Parathyroid adenoma (tissue), 2 donors: Measurements from ENCODE around the gene CLSTN2.

Source experiments
- H2AFZ ChIP-seq: fragments of 300-600 bp; sonication (generic); one replicate; pipeline ENCODE4 v1.7.0; 2017; ENCODE audit warnings: antibody characterized with exemption, mild to moderate bottlenecking
- H3K27ac ChIP-seq: fragments of 300-600 bp; sonication (generic); one replicate; pipeline ENCODE4 v1.7.0; 2017
- H3K27me3 ChIP-seq: fragments of 300-600 bp; sonication (generic); one replicate; pipeline ENCODE4 v1.7.0; 2017; ENCODE audit warnings: low read length; ENCODE audit not compliant: control insufficient read depth, insufficient read depth
- H3K36me3 ChIP-seq: fragments of 300-600 bp; sonication (generic); one replicate; pipeline ENCODE4 v1.7.0; 2017; ENCODE audit warnings: low read length; ENCODE audit not compliant: control insufficient read depth, insufficient read depth
- H3K4me1 ChIP-seq: fragments of 300-600 bp; sonication (generic); one replicate; pipeline ENCODE4 v1.7.0; 2017; ENCODE audit warnings: control low read depth
- H3K4me2 ChIP-seq: fragments of 300-600 bp; sonication (generic); one replicate; pipeline ENCODE4 v1.7.0; 2017; ENCODE audit warnings: low read length
- H3K4me3 ChIP-seq: fragments of 300-600 bp; sonication (generic); one replicate; pipeline ENCODE4 v1.7.0; 2017; ENCODE audit warnings: low read depth, low read length
- H3K79me2 ChIP-seq: fragments of 300-600 bp; sonication (generic); one replicate; pipeline ENCODE4 v1.7.0; 2017; ENCODE audit warnings: control low read depth
- H3K9ac ChIP-seq: fragments of 300-600 bp; sonication (generic); one replicate; pipeline ENCODE4 v1.7.0; 2017; ENCODE audit warnings: mild to moderate bottlenecking
- H3K9me3 ChIP-seq: fragments of 300-600 bp; sonication (generic); one replicate; pipeline ENCODE4 v1.7.0; 2017; ENCODE audit warnings: low read length; ENCODE audit not compliant: control insufficient read depth
- TF ChIP-seq, protein P1 (sequence below): fragments of 300-600 bp; sonication (generic); IDR thresholded peaks from one replicate; pipeline ENCODE4 v1.7.0; 2017; ENCODE audit warnings: antibody characterized with exemption, mild to moderate bottlenecking
- donor health status: primary hyperparathyroidism.

CLSTN2 gene

DNA sequence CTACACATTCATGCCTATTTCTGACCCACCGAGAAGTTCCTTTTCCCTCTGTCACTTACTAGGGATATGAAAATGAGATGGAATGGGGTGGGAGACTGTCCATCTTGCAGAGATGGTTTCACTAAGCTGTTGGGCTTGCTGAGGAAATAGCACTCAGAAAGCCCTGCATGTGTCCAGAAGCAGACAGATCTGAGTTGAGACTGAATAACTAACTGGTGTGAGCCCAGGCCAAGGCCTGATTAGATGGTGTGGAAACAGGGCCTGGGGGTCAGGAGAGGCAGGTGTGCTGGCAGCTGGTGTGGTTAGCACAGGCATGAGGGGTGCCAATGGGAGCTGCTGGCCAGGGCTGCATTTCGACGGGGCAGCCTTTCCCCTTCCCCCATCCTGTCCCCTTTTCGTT, 72.1 kb downstream of the CLSTN2 start:
- Histone ChIP-seq H3K27ac (no peak overlapping the region), H3K79me2 (no peaks in the 10 kb centered on the region), H2AFZ (no peak overlapping the region), H3K36me3 (no peaks in the 10 kb centered on the region), H3K9me3 (no peaks in the 10 kb centered on the region), H3K4me2 (no peak overlapping the region), H3K27me3 (no peaks in the 10 kb centered on the region), H3K4me1 (no peaks in the 10 kb centered on the region), H3K4me3 (no peak overlapping the region), H3K9ac (no peak overlapping the region)
- TF ChIP-seq, protein P1, sequence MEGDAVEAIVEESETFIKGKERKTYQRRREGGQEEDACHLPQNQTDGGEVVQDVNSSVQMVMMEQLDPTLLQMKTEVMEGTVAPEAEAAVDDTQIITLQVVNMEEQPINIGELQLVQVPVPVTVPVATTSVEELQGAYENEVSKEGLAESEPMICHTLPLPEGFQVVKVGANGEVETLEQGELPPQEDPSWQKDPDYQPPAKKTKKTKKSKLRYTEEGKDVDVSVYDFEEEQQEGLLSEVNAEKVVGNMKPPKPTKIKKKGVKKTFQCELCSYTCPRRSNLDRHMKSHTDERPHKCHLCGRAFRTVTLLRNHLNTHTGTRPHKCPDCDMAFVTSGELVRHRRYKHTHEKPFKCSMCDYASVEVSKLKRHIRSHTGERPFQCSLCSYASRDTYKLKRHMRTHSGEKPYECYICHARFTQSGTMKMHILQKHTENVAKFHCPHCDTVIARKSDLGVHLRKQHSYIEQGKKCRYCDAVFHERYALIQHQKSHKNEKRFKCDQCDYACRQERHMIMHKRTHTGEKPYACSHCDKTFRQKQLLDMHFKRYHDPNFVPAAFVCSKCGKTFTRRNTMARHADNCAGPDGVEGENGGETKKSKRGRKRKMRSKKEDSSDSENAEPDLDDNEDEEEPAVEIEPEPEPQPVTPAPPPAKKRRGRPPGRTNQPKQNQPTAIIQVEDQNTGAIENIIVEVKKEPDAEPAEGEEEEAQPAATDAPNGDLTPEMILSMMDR, result no peak

DNA sequence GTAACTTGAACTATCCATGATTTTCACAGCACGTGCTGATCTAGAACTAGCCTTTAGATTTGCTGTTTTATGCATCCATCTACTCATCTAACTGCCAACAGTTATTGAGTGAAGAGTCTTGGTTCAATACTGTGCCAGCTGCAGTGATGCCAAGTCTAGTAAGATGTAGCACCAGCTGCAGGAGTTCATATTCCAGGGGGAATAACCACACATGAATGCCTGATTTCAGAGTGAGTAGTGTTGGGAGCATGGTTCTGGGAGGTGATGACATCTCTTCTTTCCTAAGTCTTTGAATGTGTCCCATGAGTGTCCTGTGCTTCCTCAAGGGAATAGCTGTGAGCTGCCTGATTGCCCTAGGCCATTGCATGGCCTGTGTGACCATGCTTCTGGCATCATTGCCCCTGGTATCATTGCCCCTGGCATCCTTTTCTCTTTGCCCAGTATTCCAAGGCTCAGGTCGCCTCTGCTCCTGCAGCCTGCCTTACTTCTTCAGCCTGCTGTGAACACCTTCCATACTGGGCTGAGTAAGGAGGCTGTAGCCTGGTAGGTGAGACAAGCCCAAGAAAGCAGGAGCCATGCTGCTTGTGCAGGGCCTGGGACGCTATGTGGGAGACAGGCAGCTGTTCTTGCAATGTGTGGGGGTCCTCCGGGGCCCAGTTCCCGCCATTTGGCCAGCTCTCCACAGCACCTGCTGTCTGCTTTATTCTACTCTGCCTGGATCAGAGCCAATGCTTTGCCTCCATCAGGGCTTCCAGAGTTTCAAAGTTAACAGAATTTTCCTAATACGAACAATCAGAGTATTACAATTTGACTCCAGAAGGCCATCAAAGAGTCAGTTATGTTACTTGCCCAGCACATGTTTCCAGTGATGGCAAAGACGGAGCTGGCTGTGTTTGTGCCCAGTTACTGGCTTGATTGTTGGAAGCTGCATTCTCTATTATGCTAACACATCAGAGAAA, 73.2 kb downstream of the CLSTN2 start:
- H2AFZ ChIP-seq, result no peak overlapping the region
- no peaks in the 10 kb centered on the region for H3K27me3 ChIP-seq
- H3K4me3 ChIP-seq, result no peak overlapping the region
- no peak overlapping the region for H3K4me2 ChIP-seq
- H3K4me1 ChIP-seq, result no peaks in the 10 kb centered on the region
- H3K27ac ChIP-seq, result no peak overlapping the region
- TF ChIP-seq, protein P1, result no peak
- H3K9ac ChIP-seq, result no peak overlapping the region
- no peaks in the 10 kb centered on the region for H3K79me2 ChIP-seq
- no peaks in the 10 kb centered on the region for H3K9me3 ChIP-seq
- H3K36me3 ChIP-seq, result no peaks in the 10 kb centered on the region

DNA sequence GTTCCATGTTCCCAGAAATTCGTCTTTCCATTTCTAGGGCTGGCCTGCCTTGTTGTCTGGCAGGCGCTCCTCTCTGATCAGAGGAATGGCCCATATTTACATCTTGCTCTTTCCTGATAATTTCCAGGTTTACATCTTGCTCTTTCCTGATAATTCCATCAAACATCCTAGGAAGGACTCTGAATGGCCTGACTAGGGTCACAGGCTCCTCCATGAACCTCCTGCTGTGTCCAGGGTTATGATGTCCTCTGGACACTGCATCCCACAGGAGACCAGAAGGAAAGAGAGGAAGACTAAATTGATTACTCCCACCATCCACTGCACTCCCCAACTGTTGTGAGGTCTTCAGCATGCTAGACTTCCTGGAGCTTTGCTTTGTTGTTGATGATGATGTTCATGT, 75.4 kb downstream of the CLSTN2 start:
- H3K36me3 ChIP-seq, result no peaks in the 10 kb centered on the region
- H2AFZ ChIP-seq, result no peak overlapping the region
- H3K4me2 ChIP-seq, result no peak overlapping the region

DNA sequence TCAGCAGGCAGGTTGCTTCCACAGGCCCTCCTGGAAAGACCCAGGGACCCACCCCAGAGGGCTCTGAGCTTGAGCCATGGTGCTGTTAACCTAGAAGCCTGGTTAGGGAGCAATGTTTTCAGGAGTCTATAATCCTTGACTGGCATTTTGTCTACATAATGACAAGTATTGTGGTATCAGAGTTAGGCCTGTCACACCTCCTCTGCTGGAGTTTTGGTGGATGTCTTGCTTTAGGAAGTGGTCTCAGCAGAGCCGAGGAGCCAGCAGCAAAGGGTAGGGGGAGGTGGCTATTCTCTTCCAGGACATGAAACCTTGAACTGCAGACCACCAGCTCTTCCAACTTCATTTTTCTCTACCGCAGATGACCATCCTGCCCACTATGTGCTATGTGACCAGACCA, 76.1 kb downstream of the CLSTN2 start:
- no peaks in the 10 kb centered on the region for H3K4me1 ChIP-seq

More for the DNA sequence above, 75.4 kb downstream of the CLSTN2 start:
- H3K4me3 ChIP-seq, result no peak overlapping the region
- H3K9ac ChIP-seq, result no peak overlapping the region
- H3K4me1 ChIP-seq, result no peaks in the 10 kb centered on the region
- no peaks in the 10 kb centered on the region for H3K9me3 ChIP-seq
- TF ChIP-seq, protein P1, result no peak
- H3K27me3 ChIP-seq, result no peaks in the 10 kb centered on the region
- no peaks in the 10 kb centered on the region for H3K79me2 ChIP-seq
- no peak overlapping the region for H3K27ac ChIP-seq

More for the DNA sequence above, 76.1 kb downstream of the CLSTN2 start:
- H2AFZ ChIP-seq, result no peak overlapping the region
- H3K27me3 ChIP-seq, result no peaks in the 10 kb centered on the region
- H3K36me3 ChIP-seq, result no peaks in the 10 kb centered on the region
- H3K79me2 ChIP-seq, result no peaks in the 10 kb centered on the region
- no peak overlapping the region for H3K9ac ChIP-seq
- no peak overlapping the region for H3K4me2 ChIP-seq
- TF ChIP-seq, protein P1, result no peak
- no peaks in the 10 kb centered on the region for H3K9me3 ChIP-seq
- no peak overlapping the region for H3K27ac ChIP-seq
- no peak overlapping the region for H3K4me3 ChIP-seq
